Activated T-cell treated with anti-CD3 and anti-CD28 coated beads, Interleukin-2, amount 50 U/mL, for 72 hours (primary cell): ENCODE data around the gene GOLGA2. TPM values are rescaled to one million over a fixed set of nuclear protein-coding genes. Genes with fewer than 3 reads are reported as not detected.

Experiments used
- ATAC-seq, 2 donors: fragments of 150-1000 bp; cut with Tn5 transposase; replicated peaks in 1 of 2; 2 replicates each; pipeline ENCODE4 v1.10.0; 2021; ENCODE audit warnings: moderate library complexity in 2 of 2, mild to moderate bottlenecking in 1 of 2
- DNase-seq, 2 donors: peaks; one replicate each; pipeline ENCODE4 v3.0.0; 2021 to 2022; ENCODE audit warnings: mixed read lengths in 1 of 2
- H3K27ac Mint-ChIP-seq: one replicate; pipeline ENCODE4 v1.8.0; 2022; ENCODE audit warnings: mild to moderate bottlenecking, moderate library complexity, mixed read lengths
- H3K27me3 Mint-ChIP-seq: one replicate; pipeline ENCODE4 v1.8.0; 2022; ENCODE audit warnings: low read depth, mixed read lengths
- H3K36me3 Mint-ChIP-seq, 2 donors: one replicate each; pipeline ENCODE4 v1.8.0; 2022; ENCODE audit warnings: mixed read lengths in 2 of 2, mild to moderate bottlenecking in 1 of 2; ENCODE audit not compliant: insufficient read depth in 2 of 2
- H3K4me1 Mint-ChIP-seq: one replicate; pipeline ENCODE4 v1.8.0; 2022; ENCODE audit warnings: low read depth, mixed read lengths
- H3K4me3 Mint-ChIP-seq, 2 donors: one replicate each; pipeline ENCODE4 v1.8.0; 2022; ENCODE audit warnings: mild to moderate bottlenecking in 2 of 2, mixed read lengths in 2 of 2, moderate library complexity in 2 of 2
- H3K9me3 Mint-ChIP-seq, 2 donors: one replicate each; pipeline ENCODE4 v1.8.0; 2022; ENCODE audit warnings: mixed read lengths in 2 of 2
- total RNA-seq, 2 donors: library from RNA; stranded (reverse); gene quantifications; one replicate each; pipeline ENCODE4 v1.2.3, GENCODE V29; 2022

Gene GOLGA2
- total RNA-seq, result 10 to 100 TPM; 44.9 to 54.4 TPM

DNA sequence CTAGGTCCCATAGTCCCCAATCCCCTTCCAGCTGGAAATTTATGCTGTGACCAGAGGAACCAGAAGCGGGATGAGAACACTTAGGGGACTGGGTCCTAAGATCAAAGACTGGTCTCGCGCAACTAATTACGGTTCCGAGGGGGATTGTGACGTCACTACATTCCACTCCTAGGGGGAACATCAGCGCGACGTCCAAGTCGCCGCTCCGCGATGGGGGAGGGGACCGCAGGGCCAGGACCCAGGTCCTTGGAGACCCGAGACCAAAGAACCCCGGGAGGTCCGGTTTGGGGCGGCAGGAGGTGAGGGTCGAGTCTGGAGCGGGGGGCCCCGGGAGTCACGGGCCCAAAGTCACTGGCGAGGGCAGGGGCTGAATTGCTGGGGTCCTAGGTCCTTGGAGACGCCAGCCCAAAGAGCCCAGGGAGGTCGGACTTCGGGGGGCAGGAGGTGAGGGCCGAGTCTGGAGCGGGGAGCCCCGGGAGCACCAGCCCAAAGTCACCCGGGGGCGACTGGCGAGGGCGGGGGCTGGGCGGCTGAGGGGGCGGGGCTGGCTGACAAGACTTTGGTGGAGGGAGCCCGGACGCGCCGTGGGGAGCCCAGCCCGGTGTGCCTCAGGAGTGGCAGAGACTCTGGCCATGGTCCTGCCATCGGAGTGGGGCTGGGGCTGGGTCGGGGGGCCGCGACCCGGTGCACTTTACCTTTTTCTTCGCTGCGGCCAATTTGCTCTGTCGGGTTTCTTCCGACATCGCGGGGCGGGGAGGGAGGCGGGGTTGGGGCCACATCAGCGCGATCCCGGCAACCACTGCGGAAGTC, at the start of gene GOLGA2:
Gene GOLGA2, minus strand, starts transcription at position 810 of the 810 bp plus-strand sequence. Its CDS starts 31 bp downstream, at position 779.
- Mint-ChIP-seq H3K36me3 (peaks cover 4% of the 10 kb centered on the region in 2 donors), H3K27me3 (no peaks in the 10 kb centered on the region), H3K4me3 (peak within 1 kb of the TSS; percentile 95), H3K4me1 (peaks cover 45% of the 10 kb centered on the region), H3K9me3 (no peaks in the 10 kb centered on the region), H3K27ac (peak within 1 kb of the TSS; percentile 95)
- ATAC-seq (peak; percentile 73 to 75), DNase-seq (no peak)

DNA sequence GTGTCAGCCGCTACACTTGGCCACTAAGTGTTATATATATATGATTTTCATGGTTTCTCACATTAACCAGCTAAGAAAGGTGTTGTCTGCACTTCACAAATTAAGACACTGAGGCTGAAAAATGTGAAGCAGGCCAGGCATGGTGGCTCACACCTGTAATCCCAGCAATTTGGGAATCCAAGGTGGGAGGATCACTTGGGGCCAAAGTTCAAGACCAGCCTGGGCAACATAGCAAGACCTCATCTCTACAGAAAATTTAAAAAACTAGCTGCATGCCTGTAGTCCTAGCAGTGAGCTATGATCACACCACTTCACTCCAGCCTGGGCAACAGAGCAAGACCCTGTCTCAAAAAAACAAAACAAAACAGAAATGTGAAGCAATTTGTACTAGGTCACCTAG, 48.6 kb upstream of the GOLGA2 start:
- no peaks in the 10 kb centered on the region for H3K36me3 Mint-ChIP-seq
- H3K27me3 Mint-ChIP-seq, result no peaks in the 10 kb centered on the region
- DNase-seq, result no peak
- H3K4me3 Mint-ChIP-seq, result peak overlapping the region in 1 of 2 donors; percentile 90
- no peak for ATAC-seq
- no peaks in the 10 kb centered on the region for H3K9me3 Mint-ChIP-seq
- H3K4me1 Mint-ChIP-seq, result peaks cover 8% of the 10 kb centered on the region
- peak overlapping the region; percentile 75 for H3K27ac Mint-ChIP-seq

DNA sequence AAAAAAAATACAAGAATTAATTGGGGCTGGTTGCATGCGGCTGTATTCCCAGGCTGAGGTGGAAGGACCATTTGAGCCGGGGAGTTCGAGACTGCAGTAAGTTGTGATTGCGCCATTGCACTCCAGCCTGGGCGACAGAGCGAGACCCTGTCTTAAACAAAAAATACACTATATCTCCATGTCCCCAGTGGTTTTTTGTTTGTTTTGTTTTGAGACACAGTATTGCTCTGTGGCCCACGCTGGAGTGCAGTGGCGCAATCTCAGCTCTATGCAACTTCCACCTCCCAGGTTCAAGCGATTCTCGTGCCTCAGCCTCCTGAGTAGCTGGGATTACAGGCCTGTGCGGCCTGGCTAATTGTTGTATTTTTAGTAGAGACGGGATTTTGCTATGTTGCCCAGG, 48.0 kb upstream of the GOLGA2 start:
- Mint-ChIP-seq H3K27ac (peak overlapping the region; percentile 92), H3K4me1 (peaks cover 8% of the 10 kb centered on the region), H3K9me3 (no peaks in the 10 kb centered on the region), H3K27me3 (no peaks in the 10 kb centered on the region), H3K36me3 (no peaks in the 10 kb centered on the region), H3K4me3 (peak overlapping the region; percentile 84 to 90)
- DNase-seq (no peak), ATAC-seq (no peak)

DNA sequence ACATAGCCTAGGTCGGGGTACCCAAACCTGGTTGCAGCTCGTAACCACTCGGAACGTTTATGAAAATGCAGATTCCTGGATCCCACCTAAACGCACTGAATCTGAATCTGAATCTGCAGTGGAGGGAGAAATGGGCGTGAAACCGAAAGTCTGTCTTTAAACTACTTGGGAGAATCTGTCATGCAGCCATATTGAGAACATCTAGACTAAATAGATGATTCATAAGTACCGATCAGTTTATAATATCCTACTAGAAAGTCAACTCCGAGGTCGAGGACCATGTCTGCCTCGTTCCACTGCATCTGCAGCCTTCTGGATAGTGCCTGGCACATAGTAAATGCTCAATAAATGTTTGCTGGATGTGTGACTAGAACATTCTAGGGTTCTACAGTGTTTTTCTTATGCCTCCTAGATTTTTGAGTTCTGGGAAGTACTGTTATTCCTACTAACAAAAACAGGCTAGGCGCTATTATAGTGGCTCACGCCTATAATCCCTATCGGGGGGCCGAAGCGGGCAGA, 47.5 kb upstream of the GOLGA2 start:
- Mint-ChIP-seq H3K27ac (peak overlapping the region; percentile 92), H3K4me3 (peak overlapping the region; percentile 84 to 90), H3K36me3 (no peaks in the 10 kb centered on the region), H3K27me3 (no peaks in the 10 kb centered on the region), H3K4me1 (peaks cover 8% of the 10 kb centered on the region), H3K9me3 (no peaks in the 10 kb centered on the region)
- ATAC-seq, result peak; percentile 16 to 22
- DNase-seq, result no peak

- Mint-ChIP-seq H3K36me3 (no peaks in the 10 kb centered on the region), H3K4me1 (peaks cover 8% of the 10 kb centered on the region), H3K27ac (peak within 1 kb of the TSS; percentile 92), H3K27me3 (no peaks in the 10 kb centered on the region), H3K4me3 (peak within 1 kb of the TSS; percentile 84 to 90), H3K9me3 (no peaks in the 10 kb centered on the region)
- DNase-seq (peak; percentile 94), ATAC-seq (peak; percentile 90 to 91)
These were observed 46.8 kb upstream of the GOLGA2 start, which contains the start of the genes COQ4 and TRUB2 for GRCh38 chr9:128322404-128323211. Gene COQ4, plus strand, starts transcription at chr9:128322839. Its CDS starts 20 bp downstream, at chr9:128322859. Gene TRUB2, minus strand, starts transcription at chr9:128322447. Its CDS starts 39 bp downstream, at chr9:128322408.

- DNase-seq (no peak), ATAC-seq (peak; percentile 3 to 6)
- peak overlapping the region; percentile 84 to 90 for H3K4me3 Mint-ChIP-seq
- H3K27ac Mint-ChIP-seq, result peak overlapping the region; percentile 92
- H3K9me3 Mint-ChIP-seq, result no peaks in the 10 kb centered on the region
- H3K27me3 Mint-ChIP-seq, result no peaks in the 10 kb centered on the region
- peaks cover 0 to 3% of the 10 kb centered on the region in 2 donors for H3K36me3 Mint-ChIP-seq
- peaks cover 8% of the 10 kb centered on the region for H3K4me1 Mint-ChIP-seq
These were observed 46.1 kb upstream of the GOLGA2 start for GRCh38 chr9:128321879-128322403.

GRCh38 chr9:128321343-128321742, 45.5 kb upstream of the GOLGA2 start:
- no peak for ATAC-seq
- H3K9me3 Mint-ChIP-seq, result no peaks in the 10 kb centered on the region
- H3K27me3 Mint-ChIP-seq, result no peaks in the 10 kb centered on the region

GRCh38 chr9:128317629-128318028, 41.8 kb upstream of the GOLGA2 start:
- DNase-seq (no peak), ATAC-seq (no peak)
- H3K36me3 Mint-ChIP-seq, result peaks cover 0 to 5% of the 10 kb centered on the region in 2 donors
- H3K27ac Mint-ChIP-seq, result no peak overlapping the region
- no peak overlapping the region for H3K4me3 Mint-ChIP-seq
- H3K4me1 Mint-ChIP-seq, result no peaks in the 10 kb centered on the region
- no peaks in the 10 kb centered on the region for H3K27me3 Mint-ChIP-seq
- no peaks in the 10 kb centered on the region for H3K9me3 Mint-ChIP-seq

More at GRCh38 chr9:128321343-128321742, 45.5 kb upstream of the GOLGA2 start:
- Mint-ChIP-seq H3K27ac (no peak overlapping the region), H3K4me3 (peak overlapping the region; percentile 42 to 84), H3K36me3 (peaks cover 0 to 3% of the 10 kb centered on the region in 2 donors), H3K4me1 (peaks cover 8% of the 10 kb centered on the region)
- DNase-seq, result no peak

GRCh38 chr9:128316421-128316820, 40.6 kb upstream of the GOLGA2 start:
- no peaks in the 10 kb centered on the region for H3K9me3 Mint-ChIP-seq
- H3K27ac Mint-ChIP-seq, result no peak overlapping the region
- DNase-seq (no peak), ATAC-seq (no peak)
- H3K36me3 Mint-ChIP-seq, result peaks cover 0 to 5% of the 10 kb centered on the region in 2 donors
- no peaks in the 10 kb centered on the region for H3K4me1 Mint-ChIP-seq
- no peaks in the 10 kb centered on the region for H3K27me3 Mint-ChIP-seq
- H3K4me3 Mint-ChIP-seq, result no peak overlapping the region

DNA sequence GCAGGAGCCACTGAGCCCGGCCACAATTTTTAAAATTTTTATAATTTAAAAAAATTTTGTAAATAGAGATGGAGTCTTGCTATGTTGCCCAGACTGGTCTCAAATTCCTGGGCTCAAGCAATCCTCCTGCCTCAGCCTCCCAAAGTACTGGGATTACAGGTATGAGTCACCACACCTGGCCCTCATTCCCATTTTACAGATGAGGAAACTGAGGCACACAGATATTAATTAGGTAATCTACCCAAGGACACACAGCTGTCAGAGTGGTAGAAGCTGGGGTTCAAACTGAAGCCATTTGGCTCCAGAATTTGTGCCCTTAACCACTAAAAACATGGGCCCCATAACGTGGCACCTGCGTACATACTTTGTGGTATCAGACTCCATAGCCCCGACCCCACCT, 38.9 kb upstream of the GOLGA2 start:
- H3K4me1 Mint-ChIP-seq, result no peaks in the 10 kb centered on the region
- no peak for DNase-seq
- H3K27me3 Mint-ChIP-seq, result no peaks in the 10 kb centered on the region
- no peak overlapping the region for H3K4me3 Mint-ChIP-seq
- H3K9me3 Mint-ChIP-seq, result no peaks in the 10 kb centered on the region
- no peak overlapping the region for H3K27ac Mint-ChIP-seq
- ATAC-seq, result no peak
- peaks cover 0 to 7% of the 10 kb centered on the region in 2 donors for H3K36me3 Mint-ChIP-seq

DNA sequence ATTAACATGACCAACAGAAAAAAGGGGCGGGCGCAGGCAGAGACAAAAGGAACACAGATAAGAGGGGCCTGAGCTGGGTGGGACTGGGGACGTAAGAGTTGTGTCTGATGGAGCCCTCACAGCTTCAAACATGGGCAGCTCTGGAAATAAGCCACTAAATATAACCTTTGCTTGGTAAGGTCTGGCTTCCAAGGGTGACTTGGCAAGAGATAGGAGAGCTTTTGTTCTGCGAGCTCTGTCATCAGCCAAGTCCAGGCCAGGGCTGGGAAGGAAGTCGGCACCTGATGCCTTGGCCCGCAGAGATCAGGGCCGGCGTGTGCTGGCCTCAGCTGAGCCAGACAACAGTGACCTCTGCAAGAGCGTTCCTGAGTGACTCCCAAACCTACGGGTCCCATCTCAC, 34.7 kb upstream of the GOLGA2 start:
- H3K27me3 Mint-ChIP-seq, result no peaks in the 10 kb centered on the region
- H3K36me3 Mint-ChIP-seq, result peaks cover 2 to 6% of the 10 kb centered on the region in 2 donors
- no peak for ATAC-seq
- H3K4me1 Mint-ChIP-seq, result no peaks in the 10 kb centered on the region
- no peak overlapping the region for H3K27ac Mint-ChIP-seq
- H3K9me3 Mint-ChIP-seq, result no peaks in the 10 kb centered on the region
- no peak overlapping the region for H3K4me3 Mint-ChIP-seq
- no peak for DNase-seq

DNA sequence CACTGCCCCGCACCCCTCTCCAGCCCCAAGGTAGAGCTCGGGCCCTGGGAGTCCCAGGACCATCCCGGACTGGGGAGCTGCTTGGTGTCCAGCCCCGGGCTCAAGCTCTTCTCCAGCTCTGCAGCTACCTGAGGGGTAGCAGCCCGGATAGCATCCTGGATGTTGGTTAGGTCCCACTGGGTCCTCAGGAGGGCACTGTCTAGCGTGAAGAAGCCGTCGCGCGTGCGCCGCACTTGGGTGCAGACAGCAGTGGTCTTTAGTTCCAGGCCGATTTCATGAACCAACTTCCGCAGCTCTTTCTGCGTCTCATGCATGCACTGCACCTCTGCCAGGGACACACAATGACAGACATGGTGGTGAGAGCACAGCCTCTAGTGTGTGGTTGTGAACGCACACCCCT, 33.7 kb upstream of the GOLGA2 start:
- Mint-ChIP-seq H3K27me3 (no peaks in the 10 kb centered on the region), H3K27ac (no peak overlapping the region), H3K36me3 (peaks cover 2 to 6% of the 10 kb centered on the region in 2 donors), H3K4me3 (no peak overlapping the region), H3K9me3 (no peaks in the 10 kb centered on the region), H3K4me1 (no peaks in the 10 kb centered on the region)
- DNase-seq (no peak), ATAC-seq (no peak)

- Mint-ChIP-seq H3K4me1 (no peaks in the 10 kb centered on the region), H3K4me3 (no peak overlapping the region), H3K27me3 (no peaks in the 10 kb centered on the region), H3K9me3 (no peaks in the 10 kb centered on the region), H3K36me3 (peaks cover 2% of the 10 kb centered on the region in 2 donors), H3K27ac (no peak overlapping the region)
- no peak for DNase-seq
- no peak for ATAC-seq
These were observed 29.1 kb upstream of the GOLGA2 start for GRCh38 chr9:128304971-128305288.
